HG03460 (cell line): ENCODE measurements around the gene SYNRG.

ENCODE experiments used
- ATAC-seq: cut with Tn5 transposase; IDR thresholded peaks from one replicate; pipeline ENCODE4 v1.9.1; 2021; ENCODE audit not compliant: unreplicated experiment

SYNRG gene

DNA sequence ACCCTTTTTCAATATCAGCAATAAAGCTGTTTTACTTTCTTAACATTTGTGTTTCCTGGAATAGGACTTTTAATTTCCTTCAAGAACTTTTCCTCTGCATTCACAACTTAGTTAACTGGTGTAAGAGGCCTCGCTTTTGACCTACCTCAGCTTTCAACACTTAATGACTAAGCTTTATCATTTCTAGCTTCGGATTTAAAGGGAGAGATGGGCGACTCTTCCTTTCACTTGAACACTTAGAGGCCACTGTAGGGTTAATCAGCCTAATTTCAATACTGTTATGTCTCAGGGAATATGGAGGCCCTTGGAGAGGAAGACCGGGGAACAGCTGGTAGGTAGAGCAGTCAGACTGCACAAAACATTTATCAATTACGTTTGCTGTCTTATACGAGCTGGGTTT lies 4.7 kb downstream of the SYNRG start:
- no peak for ATAC-seq

DNA sequence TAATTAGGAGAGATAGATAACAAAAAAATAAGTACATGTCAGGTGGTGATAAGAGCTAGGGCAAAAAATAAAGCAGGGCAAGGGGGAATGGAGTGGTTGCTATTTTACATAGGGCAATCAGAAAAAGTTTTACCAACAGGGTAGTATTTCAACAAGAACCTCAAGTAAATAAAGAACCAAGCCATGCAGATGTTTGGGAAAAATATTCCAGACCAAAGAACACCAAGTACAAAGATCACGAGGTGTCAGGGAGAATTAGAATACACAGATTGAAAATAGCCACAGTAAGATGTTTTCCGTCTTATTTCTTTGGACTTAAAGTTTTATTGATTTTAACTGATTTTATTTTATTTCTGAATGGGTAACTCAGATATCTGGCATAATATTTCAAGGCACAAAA lies 11.1 kb downstream of the SYNRG start:
- ATAC-seq, result no peak

DNA sequence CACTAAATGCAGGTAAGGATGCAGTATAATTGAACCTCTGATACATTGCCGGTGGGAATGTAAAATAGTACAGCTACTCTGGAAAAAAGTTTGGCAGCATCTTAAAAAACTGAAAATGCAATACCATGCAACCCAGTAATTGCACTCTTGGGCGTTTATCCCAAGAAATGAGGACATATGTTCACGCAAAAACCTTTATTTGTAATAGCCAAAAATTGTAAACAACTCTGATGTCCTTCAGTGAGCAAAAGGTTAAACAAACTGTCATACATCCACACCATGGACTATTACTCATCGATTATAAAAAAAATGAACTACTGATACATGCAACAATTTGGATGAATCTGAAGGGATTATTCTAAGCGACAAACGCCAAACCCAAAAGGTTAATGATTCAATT lies 16.9 kb downstream of the SYNRG start:
- ATAC-seq, result no peak

DNA sequence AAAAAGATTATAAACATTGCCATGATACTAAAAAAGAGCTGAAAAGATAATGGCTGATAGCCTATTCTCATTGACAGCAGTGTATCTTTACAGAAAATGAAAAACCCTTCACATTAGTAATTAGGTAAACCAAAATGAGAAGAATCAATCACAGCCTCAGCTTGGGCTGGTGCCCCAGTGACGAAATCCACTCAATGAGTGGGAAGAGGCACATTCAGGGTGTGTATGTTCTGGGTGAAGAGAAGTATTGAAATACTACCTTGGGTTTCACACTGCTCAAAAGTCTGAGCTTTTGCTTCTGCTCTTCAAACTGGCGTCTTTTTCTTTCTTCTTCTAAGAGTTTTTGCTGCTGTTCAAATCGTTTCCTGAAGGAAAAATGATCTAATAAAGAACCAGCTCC lies 24.2 kb downstream of the SYNRG start:
- no peak for ATAC-seq

DNA sequence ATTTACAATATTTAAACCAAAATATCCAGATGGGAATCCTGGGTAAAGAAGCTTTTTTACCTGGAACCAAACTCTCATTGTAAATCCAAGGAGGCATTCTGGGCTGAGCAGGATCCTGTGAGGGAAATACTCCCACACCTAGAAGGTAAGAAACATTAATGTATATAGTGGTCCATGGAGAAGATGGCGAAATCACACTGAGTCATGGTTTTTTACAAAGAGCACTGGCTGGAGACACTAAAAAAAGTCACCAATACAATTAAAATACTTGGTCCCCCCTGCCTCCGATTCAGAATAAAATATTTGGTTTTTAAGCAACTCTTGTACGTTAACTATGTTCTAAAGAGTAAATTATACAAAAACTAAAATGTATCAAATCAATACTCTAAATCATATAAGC lies 32.9 kb downstream of the SYNRG start:
- ATAC-seq, result no peak

DNA sequence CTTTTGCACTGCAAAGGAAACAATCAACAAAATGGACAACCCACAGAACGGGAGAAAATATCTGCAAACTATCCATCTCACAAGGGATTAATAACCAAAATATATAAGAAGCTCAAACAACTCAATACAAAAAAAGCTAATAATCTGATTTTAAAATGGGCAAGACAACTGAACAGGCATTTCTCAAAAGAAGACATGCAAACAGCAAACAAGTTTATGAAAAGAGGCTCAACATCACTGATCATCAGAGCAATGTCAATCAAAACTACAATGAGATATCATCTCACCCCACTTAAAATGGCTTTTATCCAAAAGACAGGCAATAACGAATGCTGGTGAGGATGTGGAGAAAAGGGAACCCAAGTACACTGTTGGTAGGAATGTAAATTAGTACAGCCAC lies 34.8 kb downstream of the SYNRG start:
- ATAC-seq, result no peak

DNA sequence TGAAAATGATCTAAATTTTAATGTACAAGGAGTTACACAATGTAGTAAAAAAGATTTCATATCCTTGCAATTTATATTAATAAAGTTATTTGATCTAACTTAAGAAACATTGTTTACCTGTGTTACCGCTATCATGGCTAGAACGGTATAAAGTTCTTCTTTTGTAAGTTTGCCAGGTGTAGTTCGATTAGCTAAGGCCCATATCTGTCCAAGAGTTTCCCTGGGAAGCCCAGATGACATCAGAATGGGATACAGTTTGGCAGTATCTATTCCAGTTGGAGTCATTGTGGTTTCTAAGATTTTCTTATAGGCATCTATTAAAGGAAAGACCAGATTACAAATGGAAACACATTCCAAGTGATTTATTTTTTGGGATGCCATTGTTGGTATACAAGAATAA lies 37.5 kb downstream of the SYNRG start:
- no peak for ATAC-seq

DNA sequence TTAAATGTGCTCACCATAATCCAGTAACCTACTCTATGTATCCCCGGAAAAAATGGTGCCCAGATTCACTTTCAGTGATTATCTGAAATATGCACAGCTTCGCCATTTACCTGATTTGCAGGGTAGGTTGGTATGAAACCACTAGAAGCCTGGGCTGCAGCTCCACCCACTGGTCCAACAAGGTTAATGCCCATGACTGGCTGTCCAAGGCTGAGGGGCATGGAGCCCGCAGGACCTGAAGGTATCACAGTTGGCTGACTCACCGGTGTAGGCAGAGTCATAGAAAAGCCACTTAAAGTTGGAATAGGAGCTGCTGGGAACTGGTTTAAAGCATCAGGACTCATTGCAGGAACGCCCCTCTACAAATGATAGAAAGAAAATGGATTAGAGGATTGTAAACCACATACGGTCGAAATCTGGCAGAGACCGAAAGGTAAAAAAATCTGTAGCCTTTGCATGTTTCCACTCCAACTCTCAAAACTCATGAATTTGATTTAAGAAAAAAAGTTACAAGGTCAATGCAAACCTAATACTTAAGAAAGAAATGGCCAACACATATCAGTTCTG lies 38.6 kb downstream of the SYNRG start:
- ATAC-seq, result no peak

DNA sequence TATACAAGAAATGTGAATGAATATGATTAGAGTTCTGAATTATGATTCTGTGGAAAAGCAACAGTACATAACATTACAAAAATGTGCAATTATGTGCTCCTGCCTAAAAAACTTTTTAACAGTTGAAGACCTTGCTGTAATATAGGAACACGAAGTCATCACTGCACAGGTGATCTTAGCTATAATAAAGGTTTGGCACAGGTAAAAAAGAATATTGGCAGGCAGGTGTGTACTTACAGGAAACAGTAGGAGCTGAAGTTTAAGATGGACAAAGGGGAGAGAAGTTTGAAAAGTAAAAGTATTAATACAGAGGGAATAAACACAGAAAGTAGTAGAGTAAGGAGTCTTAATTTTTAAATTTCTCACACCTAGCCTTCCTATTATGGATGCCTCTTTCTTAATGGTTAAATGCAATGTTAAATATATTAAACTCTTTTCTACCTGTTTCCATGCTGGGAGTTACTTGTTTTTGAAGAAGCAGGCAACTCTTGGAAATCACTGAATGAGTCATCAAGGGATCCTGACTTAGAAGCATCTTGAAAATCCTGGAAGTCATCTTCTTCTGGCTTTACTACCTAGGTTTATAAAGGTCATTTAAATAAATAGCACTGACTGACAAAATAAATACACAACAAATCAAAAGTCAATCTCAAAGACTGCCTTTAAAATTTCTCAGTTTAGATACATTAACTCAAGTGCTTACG lies 40.7 kb downstream of the SYNRG start:
- ATAC-seq, result no peak

DNA sequence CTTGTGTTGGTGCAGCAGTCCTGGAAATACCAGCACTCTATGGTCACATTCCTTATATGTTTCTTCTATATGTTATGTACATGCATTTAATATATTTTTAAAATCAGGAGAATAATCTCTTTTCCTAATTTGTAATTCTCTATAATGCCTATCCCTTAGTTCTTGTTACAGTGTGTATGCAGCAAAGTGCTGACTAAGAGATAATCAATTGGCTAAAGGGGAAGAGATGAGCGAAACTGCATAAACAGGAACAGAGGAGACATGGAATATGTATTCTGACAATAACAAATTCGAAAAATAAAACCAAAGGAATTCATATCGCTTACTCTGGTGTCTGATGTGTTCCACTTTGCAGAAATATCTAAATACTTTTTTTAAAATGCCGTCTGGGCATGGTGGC lies 41.7 kb downstream of the SYNRG start:
- ATAC-seq, result no peak

DNA sequence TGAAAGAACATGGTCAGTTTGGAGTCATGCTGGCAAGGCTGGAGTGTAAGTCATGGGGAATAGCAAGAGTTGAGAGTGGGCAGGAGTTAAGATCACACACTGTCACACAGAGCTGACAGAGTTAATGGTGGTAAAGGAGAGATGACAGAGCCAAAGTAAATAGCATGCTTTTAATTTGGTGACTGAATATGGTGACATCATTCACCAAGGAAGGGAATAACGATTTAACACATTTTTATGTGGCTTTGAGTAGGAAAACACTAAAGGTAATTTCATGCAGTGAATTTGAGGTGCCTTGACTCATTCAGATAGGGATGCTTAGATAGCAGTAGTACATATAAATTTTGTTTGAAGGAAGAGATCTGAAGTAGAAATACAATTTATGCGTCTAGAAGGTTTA lies 42.1 kb downstream of the SYNRG start:
- ATAC-seq, result no peak

DNA sequence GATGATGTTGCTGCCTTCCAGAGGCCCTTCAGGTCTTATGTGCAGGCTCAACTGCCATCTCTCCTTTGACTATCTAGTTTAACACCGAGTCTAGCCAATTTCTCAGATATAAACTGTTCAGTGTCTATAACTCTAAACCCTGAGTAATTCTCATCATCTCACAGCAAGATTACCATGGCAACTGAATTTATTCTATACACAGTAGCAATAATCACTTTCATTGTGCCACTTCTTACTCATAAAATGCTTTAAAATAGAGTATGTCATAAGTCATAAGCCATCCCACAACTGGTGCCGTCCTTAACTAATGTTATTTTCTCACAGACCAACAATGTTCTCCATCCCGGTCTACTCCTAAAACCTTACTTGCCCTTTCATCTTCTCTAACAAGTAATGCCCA lies 45.0 kb downstream of the SYNRG start:
- no peak for ATAC-seq

DNA sequence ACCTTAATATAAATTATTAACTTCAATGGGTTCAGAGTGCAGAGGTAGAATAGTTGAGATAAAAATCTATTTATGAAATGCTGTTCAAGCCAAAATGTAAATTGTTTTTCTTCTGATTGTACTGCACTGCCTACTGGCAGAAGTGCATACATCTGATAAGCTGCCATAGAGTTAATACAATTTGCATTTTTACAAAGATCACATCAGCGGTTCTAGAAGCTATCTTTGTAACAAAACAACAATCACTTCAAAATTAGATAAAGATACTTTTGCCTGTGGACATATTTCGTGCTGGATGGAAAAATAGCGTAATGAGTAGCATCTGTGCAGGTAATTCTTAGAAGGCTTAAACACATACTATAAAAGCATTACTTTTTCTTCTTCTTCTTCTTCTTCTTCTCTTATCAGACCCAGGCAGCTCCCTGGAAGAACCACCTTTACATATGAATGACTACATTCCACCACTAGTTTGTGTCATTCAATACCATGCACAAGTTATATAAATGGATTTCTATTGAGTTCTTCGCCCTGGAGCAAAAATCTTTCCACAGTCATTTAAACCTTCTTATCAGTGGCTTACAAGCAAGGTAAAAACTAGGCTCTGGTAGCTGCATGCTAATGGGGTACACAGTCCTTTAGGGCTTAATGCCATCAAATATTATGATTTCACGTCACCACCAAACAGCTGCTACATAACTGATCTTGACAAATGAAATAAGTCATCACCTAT lies 47.0 kb downstream of the SYNRG start:
- ATAC-seq, result no peak

DNA sequence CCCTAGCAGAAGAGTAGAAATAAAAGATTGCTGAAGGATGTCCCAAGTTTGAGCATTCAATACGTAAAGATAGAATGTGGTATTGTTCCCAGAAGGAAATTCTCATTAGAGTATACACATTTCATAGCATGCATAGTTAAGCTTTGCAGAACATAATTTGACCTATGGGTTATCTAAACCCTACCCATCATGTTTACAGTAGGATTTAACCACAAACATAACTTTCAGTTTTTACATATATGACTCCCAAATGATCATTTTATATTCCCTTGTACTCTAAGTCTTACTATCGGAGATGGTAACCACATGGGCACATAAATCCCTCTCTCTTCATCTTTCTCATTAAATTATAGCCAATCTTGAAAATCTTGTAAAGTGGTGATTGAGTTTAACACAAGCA lies 50.9 kb downstream of the SYNRG start:
- ATAC-seq, result no peak

DNA sequence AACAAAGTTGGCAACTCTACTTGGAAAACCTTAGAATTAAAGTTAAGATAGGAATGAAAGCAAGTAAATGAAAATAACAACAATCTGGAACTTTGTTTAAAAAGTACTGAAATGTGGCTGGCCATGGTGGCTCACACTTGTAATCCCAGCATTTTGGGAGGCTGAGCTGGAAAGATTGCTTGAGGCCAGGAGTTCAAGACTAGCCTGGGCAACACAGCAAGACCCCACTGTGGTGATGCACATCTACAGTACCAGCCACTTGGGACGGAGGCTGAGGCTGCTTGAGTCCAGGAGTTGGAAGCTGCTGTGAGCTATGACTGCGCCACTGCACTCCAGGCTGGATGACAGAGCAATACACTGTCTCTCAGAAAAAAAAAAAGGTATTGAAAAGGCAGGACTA lies 51.7 kb downstream of the SYNRG start:
- no peak for ATAC-seq

DNA sequence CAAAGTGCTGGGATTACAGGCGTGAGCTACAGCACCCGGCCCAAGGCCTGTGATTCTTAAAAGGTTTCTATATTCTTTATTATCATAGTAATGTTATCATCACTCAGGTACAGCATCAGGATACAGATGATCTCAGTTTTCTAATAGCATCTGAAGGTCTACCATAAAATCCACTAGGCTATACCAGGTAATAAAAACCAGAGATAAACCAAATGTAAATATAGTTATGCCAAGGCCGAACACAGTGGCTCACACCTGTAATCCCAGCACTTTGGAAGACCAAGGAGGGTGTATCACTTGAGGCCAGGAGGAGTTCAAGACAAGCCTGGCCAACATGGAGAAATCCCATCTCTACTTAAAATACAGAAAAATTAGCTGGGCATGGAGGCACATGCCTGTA lies 53.8 kb downstream of the SYNRG start:
- no peak for ATAC-seq

DNA sequence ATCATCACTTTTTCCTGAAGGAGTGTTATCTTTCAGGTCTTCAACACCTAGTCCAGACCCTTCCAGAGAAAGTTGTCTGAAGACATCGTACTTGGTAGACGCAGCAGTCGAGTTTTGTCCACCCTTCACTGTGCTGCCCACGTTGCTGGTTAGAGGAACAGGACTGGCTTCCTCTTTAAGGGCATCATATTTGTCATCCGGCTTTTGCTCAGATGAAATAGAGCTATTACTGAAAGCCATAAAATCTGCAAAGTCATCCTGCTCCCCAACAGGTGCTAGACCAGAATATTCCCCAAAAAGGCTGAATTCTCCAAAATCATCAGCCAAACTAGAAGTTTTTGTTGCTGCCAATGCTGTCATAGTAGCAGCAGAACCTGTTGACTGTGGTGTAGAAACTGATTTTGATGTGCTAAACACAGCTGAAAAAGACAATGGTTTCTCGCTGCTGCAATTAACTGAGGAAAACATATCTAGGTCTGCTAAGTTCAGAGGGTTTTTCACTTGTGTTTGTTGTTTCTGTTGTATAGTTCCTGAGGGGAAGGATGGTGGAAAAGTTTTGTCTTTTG lies 55.7 kb downstream of the SYNRG start:
- ATAC-seq, result no peak

DNA sequence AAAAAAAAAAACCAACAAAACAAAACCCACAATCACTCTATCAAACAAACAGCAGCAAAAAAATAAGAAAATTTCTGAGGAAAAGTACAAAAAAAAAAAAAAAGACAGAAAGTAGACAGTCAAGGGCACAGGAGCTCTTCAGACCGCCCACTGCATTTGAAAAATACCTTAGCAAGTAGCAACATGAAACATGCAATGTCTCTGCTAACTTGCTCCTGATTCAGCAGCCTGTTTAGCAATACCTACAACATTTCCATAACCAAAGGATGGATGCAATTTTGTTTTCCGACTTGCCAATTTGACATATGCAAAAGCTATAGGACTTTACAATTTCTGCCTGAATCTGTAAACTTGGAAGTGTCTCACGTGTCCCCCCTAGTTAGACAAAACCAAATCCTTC lies 57.4 kb downstream of the SYNRG start:
- ATAC-seq, result no peak

DNA sequence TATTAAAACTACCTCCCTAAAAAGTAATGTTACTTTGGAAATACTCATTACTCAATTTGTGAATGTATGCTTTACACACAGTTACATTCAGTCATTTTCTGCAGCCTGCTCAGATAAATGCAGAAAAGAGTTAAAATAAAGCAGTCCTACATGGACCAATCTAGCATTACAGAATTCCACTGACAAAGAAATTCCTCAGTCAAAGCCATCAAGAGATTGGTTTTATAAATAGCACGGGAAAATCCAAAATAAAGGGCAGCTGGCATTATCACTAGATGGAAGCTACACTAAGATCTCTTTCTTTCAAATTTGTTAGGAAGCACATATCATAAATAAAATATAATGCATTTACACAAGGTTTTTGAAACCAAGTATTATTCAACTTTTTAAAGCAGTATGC lies 61.2 kb downstream of the SYNRG start:
- no peak for ATAC-seq

DNA sequence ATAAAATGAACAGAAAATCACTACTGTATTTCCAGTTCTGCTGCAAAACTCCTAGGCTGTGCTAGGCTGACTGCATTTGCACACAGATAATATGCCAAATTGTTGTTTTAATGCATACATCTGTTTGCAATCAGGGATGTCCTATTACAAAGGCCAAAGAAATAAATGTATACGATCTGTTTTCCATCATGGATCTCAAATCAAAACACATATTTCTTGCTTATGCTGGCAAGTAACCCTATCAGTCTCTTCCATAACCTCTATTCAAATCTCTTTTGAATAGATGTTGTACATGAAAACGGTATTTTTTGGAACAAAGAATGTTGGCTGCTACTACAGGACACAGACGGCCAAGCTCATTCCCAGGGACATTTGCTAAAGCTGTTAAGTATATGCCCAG lies 62.9 kb downstream of the SYNRG start:
- no peak for ATAC-seq

DNA sequence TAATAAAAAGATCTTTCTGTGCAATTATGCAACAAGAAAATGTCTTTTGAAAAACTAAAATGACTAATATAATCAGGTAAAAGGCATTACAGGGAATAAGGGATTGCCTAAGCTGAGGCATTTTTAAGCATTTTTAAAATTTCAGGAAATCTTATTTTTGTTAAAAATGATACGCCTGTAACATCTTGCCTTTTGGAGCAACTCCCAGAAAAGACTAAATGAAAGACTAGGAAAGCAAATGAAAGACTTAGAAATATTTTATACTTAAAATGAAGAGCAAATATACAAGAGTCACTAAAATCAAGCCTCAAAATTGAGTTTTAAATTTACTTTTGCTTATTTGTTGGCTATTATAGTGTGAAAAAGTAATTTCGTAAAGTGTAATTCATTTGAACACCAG lies 63.7 kb downstream of the SYNRG start:
- no peak for ATAC-seq

DNA sequence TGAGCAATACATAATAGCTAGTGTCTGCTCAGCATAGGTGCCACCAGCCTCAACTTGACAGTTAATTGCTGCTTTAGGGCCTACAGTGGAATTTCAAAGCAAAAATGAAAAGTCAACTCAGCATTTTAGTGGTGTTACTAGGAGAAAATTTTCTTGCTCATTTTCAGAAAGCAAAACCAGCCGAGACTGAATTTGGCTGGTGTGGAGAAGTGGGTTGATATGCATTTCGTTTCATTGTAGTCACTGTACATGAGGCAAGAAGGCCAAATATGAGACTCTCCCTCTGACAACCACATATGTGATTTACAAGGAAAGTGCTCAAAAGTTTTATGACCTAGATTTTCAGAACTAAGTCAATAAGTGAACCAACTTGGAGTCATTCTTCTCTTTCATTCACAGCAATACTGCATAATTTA lies 65.6 kb downstream of the SYNRG start:
- no peak for ATAC-seq
